H1 (cell line): ENCODE data around the gene PRSS48. TPM values are rescaled to one million over a fixed set of nuclear protein-coding genes. Genes with fewer than 3 reads are reported as not detected.

Experiments
- CTCF ChIA-PET: fragments of 300-600 bp; sonication (Branson Sonifier 250); formaldehyde crosslinking; loops from one replicate; lab custom pipeline; 2021; ENCODE audit not compliant: partially characterized antibody; lab: Charles Lee
- POLR2A ChIA-PET: fragments of 300-600 bp; sonication (Branson Sonifier 250); formaldehyde crosslinking; loops from one replicate; lab custom pipeline; 2021; ENCODE audit warnings: inconsistent platforms; ENCODE audit not compliant: partially characterized antibody; lab: Charles Lee
- DNase-seq, 2 experiments: peaks; one replicate each; pipeline versions ENCODE4 v3.0.0 to v3.0.0-alpha.2; 2010 to 2022; ENCODE audit warnings: low spot score in 2 of 2, low read depth in 1 of 2, mixed read lengths in 1 of 2
- FAIRE-seq: peaks from 2 replicates; lab custom pipeline; 2011; peaks lifted over from hg19 to GRCh38; lab: Jason Lieb, UNC
- H2AFZ ChIP-seq: 2 replicates; pipeline ENCODE4 v1.8.1; 2012; ENCODE audit warnings: low read length, inconsistent platforms
- H2AK5ac ChIP-seq: 2 replicates; pipeline ENCODE4 v1.6.1; 2013; ENCODE audit warnings: low read depth, low read length
- H2BK120ac ChIP-seq: replicated peaks from 2 replicates; pipeline ENCODE3; 2013; ENCODE audit warnings: low read depth, low read length, inconsistent platforms
- H2BK12ac ChIP-seq: 2 replicates; pipeline ENCODE4 v1.6.1; 2013; ENCODE audit warnings: low read depth, low read length
- H2BK15ac ChIP-seq: 2 replicates; pipeline ENCODE4 v1.6.1; 2013; ENCODE audit warnings: low read length
- H2BK20ac ChIP-seq: 2 replicates; pipeline ENCODE4 v1.6.1; 2013; ENCODE audit warnings: low read length
- H2BK5ac ChIP-seq: 2 replicates; pipeline ENCODE4 v1.6.1; 2013; ENCODE audit warnings: low read depth, low read length
- H3K14ac ChIP-seq: 2 replicates; pipeline ENCODE4 v1.6.1; 2013; ENCODE audit warnings: inconsistent platforms; ENCODE audit not compliant: insufficient read length
- H3K18ac ChIP-seq: 2 replicates; pipeline ENCODE4 v1.6.1; 2013; ENCODE audit warnings: low read length; ENCODE audit errors: extremely low read depth
- H3K23ac ChIP-seq: 2 replicates; pipeline ENCODE4 v1.6.1; 2013; ENCODE audit warnings: inconsistent platforms; ENCODE audit not compliant: insufficient read length
- H3K23me2 ChIP-seq: 2 replicates; pipeline ENCODE4 v1.6.1; 2013; ENCODE audit warnings: low read depth, low read length
- H3K27ac ChIP-seq: 2 replicates; pipeline ENCODE4 v1.6.1; 2011; ENCODE audit warnings: low read depth, low read length, inconsistent platforms
- H3K27me3 ChIP-seq, 4 experiments: replicated peaks in 1 of 4; 1 replicate in 1 of 4; 2 replicates in 3 of 4; pipeline versions ENCODE4 v1.6.1 to v1.8.1; 2011 to 2013; ENCODE audit warnings: low read length in 3 of 4, mild to moderate bottlenecking in 3 of 4, inconsistent platforms in 2 of 4, mixed read lengths in 2 of 4, moderate library complexity in 1 of 4; ENCODE audit not compliant: control insufficient read depth in 3 of 4, insufficient read depth in 3 of 4; ENCODE audit errors: extremely low read depth in 1 of 4
- H3K36me3 ChIP-seq, 4 experiments: 2 replicates each; pipeline versions ENCODE4 v1.6.1 to v1.8.1; 2011 to 2013; ENCODE audit warnings: mild to moderate bottlenecking in 4 of 4, low read length in 3 of 4, moderate library complexity in 2 of 4, control low read depth in 1 of 4, inconsistent platforms in 1 of 4; ENCODE audit not compliant: insufficient read depth in 4 of 4, control insufficient read depth in 2 of 4
- H3K4ac ChIP-seq: replicated peaks from 2 replicates; pipeline ENCODE3; 2013; ENCODE audit warnings: low read length, low read depth, mixed read lengths, inconsistent platforms; ENCODE audit not compliant: insufficient read length
- H3K4me1 ChIP-seq, 4 experiments: replicated peaks in 1 of 4; 1 replicate in 1 of 4; 2 replicates in 3 of 4; pipeline versions ENCODE4 v1.6.1 to v1.8.1; 2011 to 2013; ENCODE audit warnings: low read length in 3 of 4, inconsistent platforms in 2 of 4, mixed read lengths in 1 of 4; ENCODE audit not compliant: insufficient read depth in 4 of 4, control insufficient read depth in 3 of 4
- H3K4me2 ChIP-seq, 2 experiments: 2 replicates each; pipeline versions ENCODE4 v1.6.1 to v1.8.1; 2011 to 2013; ENCODE audit warnings: low read depth in 2 of 2, low read length in 2 of 2, control low read depth in 1 of 2, inconsistent platforms in 1 of 2, mild to moderate bottlenecking in 1 of 2; ENCODE audit not compliant: insufficient read depth in 1 of 2
- H3K4me3 ChIP-seq, 4 experiments: fragments of 200-600, 300-600 bp in 1 of 4; sonication (generic), shearing (Covaris generic), sonication (Bioruptor Twin) in 1 of 4; 2 replicates each; pipeline versions ENCODE4 v1.5.1 to v1.8.1; 2011 to 2016; ENCODE audit warnings: low read length in 4 of 4, low read depth in 3 of 4, control low read depth in 2 of 4, inconsistent platforms in 2 of 4, mild to moderate bottlenecking in 2 of 4, mixed read lengths in 1 of 4, moderate library complexity in 1 of 4; ENCODE audit not compliant: insufficient read depth in 2 of 4; ENCODE audit errors: extremely low read depth in 1 of 4
- H3K56ac ChIP-seq: replicated peaks from 2 replicates; pipeline ENCODE3; 2013; ENCODE audit warnings: low read depth, mild to moderate bottlenecking, mixed read lengths, low read length, inconsistent platforms; ENCODE audit not compliant: insufficient read length
- H3K79me1 ChIP-seq: 2 replicates; pipeline ENCODE4 v1.6.1; 2013; ENCODE audit warnings: low read depth, low read length, control low read depth
- H3K79me2 ChIP-seq, 2 experiments: 2 replicates each; pipeline versions ENCODE4 v1.6.1 to v1.8.1; 2012 to 2013; ENCODE audit warnings: low read length in 2 of 2, mild to moderate bottlenecking in 2 of 2, inconsistent platforms in 1 of 2; ENCODE audit not compliant: insufficient read depth in 2 of 2, control insufficient read depth in 1 of 2
- H3K9ac ChIP-seq, 4 experiments: replicated peaks in 1 of 4; 1 replicate in 1 of 4; 2 replicates in 3 of 4; pipeline versions ENCODE4 v1.6.1 to v1.8.1; 2011 to 2013; ENCODE audit warnings: low read depth in 3 of 4, low read length in 3 of 4, control low read depth in 2 of 4, mild to moderate bottlenecking in 2 of 4, moderate library complexity in 2 of 4, inconsistent platforms in 1 of 4; ENCODE audit errors: extremely low read depth in 1 of 4
- H3K9me3 ChIP-seq, 2 experiments: 2 replicates each; pipeline versions ENCODE4 v1.6.1 to v1.8.1; 2012 to 2013; ENCODE audit warnings: mild to moderate bottlenecking in 2 of 2, moderate library complexity in 2 of 2, control low read depth in 1 of 2, inconsistent platforms in 1 of 2, low read depth in 1 of 2, low read length in 1 of 2, mixed read lengths in 1 of 2; ENCODE audit not compliant: insufficient read depth in 2 of 2
- H4K20me1 ChIP-seq, 2 experiments: replicated peaks in 1 of 2; 2 replicates each; pipeline versions ENCODE3 to v1.8.1; 2011 to 2013; ENCODE audit warnings: inconsistent platforms in 2 of 2, low read length in 2 of 2, mild to moderate bottlenecking in 1 of 2; ENCODE audit not compliant: insufficient read depth in 2 of 2, control insufficient read depth in 1 of 2
- H4K5ac ChIP-seq: 2 replicates; pipeline ENCODE4 v1.6.1; 2013; ENCODE audit warnings: low read length, low read depth, mixed read lengths, inconsistent platforms; ENCODE audit not compliant: insufficient read length
- H4K8ac ChIP-seq: 2 replicates; pipeline ENCODE4 v1.8.0; 2013; ENCODE audit warnings: mild to moderate bottlenecking, moderate library complexity, low read length, inconsistent platforms; ENCODE audit not compliant: insufficient read depth; ENCODE audit errors: extremely low read depth
- H4K91ac ChIP-seq: replicated peaks from 2 replicates; pipeline ENCODE3; 2013; ENCODE audit warnings: low read length, mixed read lengths, inconsistent platforms; ENCODE audit not compliant: insufficient read length
- ASH2L ChIP-seq: fragments of 200-600, 300-600 bp; sonication (generic); IDR thresholded peaks from one replicate; pipeline ENCODE4 v1.7.1; 2017; ENCODE audit warnings: low read length
- GTF2F1 ChIP-seq: IDR thresholded peaks from 2 replicates; pipeline ENCODE4 v1.6.1; 2012; ENCODE audit warnings: low read depth, low read length, improper control_type of control experiment, borderline replicate concordance
- KDM5A ChIP-seq: fragments of 200-600 bp; IDR thresholded peaks from 2 replicates; pipeline ENCODE4 v1.7.1; 2012; ENCODE audit warnings: mild to moderate bottlenecking, low read length, inconsistent platforms, mixed read lengths
- POLR2A ChIP-seq, 2 experiments: IDR thresholded peaks; 1 replicate in 1 of 2; 2 replicates in 1 of 2; pipeline ENCODE4 v1.6.1; 2011; ENCODE audit warnings: low read depth in 2 of 2, low read length in 2 of 2, mild to moderate bottlenecking in 2 of 2; ENCODE audit errors: control extremely low read depth in 1 of 2
- POU5F1 ChIP-seq: IDR thresholded peaks from 2 replicates; pipeline ENCODE4 v1.6.1; 2011; ENCODE audit warnings: low read depth, mild to moderate bottlenecking, low read length, moderate library complexity
- RXRA ChIP-seq: IDR thresholded peaks from 2 replicates; pipeline ENCODE4 v1.6.1; 2011; ENCODE audit warnings: low read depth, mild to moderate bottlenecking, low read length, moderate library complexity; ENCODE audit not compliant: insufficient read depth
- SIN3A ChIP-seq, 2 experiments: IDR thresholded peaks in 1 of 2; conservative IDR thresholded peaks in 1 of 2; 2 replicates each; pipeline ENCODE4 v1.6.1; 2011 to 2012; ENCODE audit warnings: low read length in 2 of 2, improper control_type of control experiment in 1 of 2, low read depth in 1 of 2, mild to moderate bottlenecking in 1 of 2
- SIRT6 ChIP-seq: IDR thresholded peaks from one replicate; pipeline ENCODE4 v1.7.1; 2012; ENCODE audit warnings: low read length, inconsistent platforms
- WGBS, 2 experiments: shearing (Covaris generic) in 1 of 2; methylation state at CpG; one replicate each; pipeline versions ENCODE4 v1.1.6 to v1.1.7; 2013 to 2015; ENCODE audit warnings: low lambda C conversion rate in 2 of 2, mixed read lengths in 2 of 2, inconsistent platforms in 1 of 2, low coverage in 1 of 2, missing lambda C conversion rate in 1 of 2; ENCODE audit not compliant: insufficient replicate concordance in 2 of 2, insufficient coverage in 1 of 2, insufficient read length in 1 of 2; ENCODE audit errors: extremely low coverage in 1 of 2, missing lambda C conversion rate in 1 of 2; 5-methylcytosine and 5-hydroxymethylcytosine counted together
- polyA plus RNA-seq, 7 experiments: library from polyadenylated mRNA; depleted of rRNA in 3 of 7; stranded (reverse) in 5 of 7; unstranded in 2 of 7; fragments of >200 nt in 5 of 7; fragments of 200-250 nt in 2 of 7; gene quantifications; 1 replicate in 5 of 7; 2 replicates in 1 of 7; 4 replicates in 1 of 7; pipeline versions ENCODE4 v1.2.1 to v1.2.3, GENCODE V29; 2011 to 2013; ENCODE audit warnings: missing spikeins in 2 of 7, mixed read lengths in 2 of 7
- total RNA-seq: library from RNA; stranded (reverse); fragmentation: NEBNext Ultra II Directional; extraction: Animal tissue kit (Norgen Biotek cat#: 25700); gene quantifications from 2 replicates; pipeline ENCODE4 v1.2.1, GENCODE V29; 2021

Gene PRSS48
- total and polyA plus RNA-seq, 2 of the 8 experiments (the other 6 are each of a cell fraction or from before 2014, with no cell fraction given) = not detected

- H2BK15ac ChIP-seq = no peak overlapping the region
- ChIA-PET POLR2A (interaction anchor here (1.0 to 1.3 kb wide), 2 partner anchors 10 to 14 kb away, joined by 3 to 4 read pairs; no protein-coding TSS in a partner anchor), CTCF (interaction anchor here (1.6 to 1.9 kb wide), 2 partner anchors 10 to 118 kb away, joined by 3 to 7 read pairs; no protein-coding TSS in a partner anchor)
- no peak overlapping the region for H2BK12ac ChIP-seq
- 0 out of 4 replicates have a peak, but pooled peaks cover 0 to 3% of the 10 kb centered on the region in 2 experiments for H3K9me3 ChIP-seq
- H4K20me1 ChIP-seq = no peaks in the 10 kb centered on the region
- no peak for TF ChIP-seq POU5F1
- no peak for TF ChIP-seq RXRA
- TF ChIP-seq KDM5A = no peak
- no peak for TF ChIP-seq SIN3A (conservative IDR thresholded peaks at IDR 0.05 in 1 of 2, IDR thresholded peaks at IDR 0.05 in 1 of 2; ENCODE audit: low read depth in 1 of 2, low read length in 2 of 2)
- no peak for TF ChIP-seq POLR2A (IDR thresholded peaks at IDR 0.05; ENCODE audit: control extremely low read depth in 1 of 2, low read depth in 2 of 2, low read length in 2 of 2)
- no peak for TF ChIP-seq GTF2F1
- no peak for TF ChIP-seq ASH2L
- TF ChIP-seq SIRT6 = no peak
- H3K4me1 ChIP-seq = no peaks in the 10 kb centered on the region
- H3K27me3 ChIP-seq = no peaks in the 10 kb centered on the region
- H3K4ac ChIP-seq = no peak overlapping the region
- H3K4me3 ChIP-seq = no peak overlapping the region
- no peak overlapping the region for H2BK20ac ChIP-seq
- H4K8ac ChIP-seq = peak overlapping the region; percentile 80; the same call in 1 of the 2 replicates
- H3K79me2 ChIP-seq = peaks cover 0 to 28% of the 10 kb centered on the region in 2 experiments; a peak in 2 of 4 replicates
- 97% methylated on average over 14 of the region's 27 CpGs; no CpG with 5 or more reads in 1 of the 2 experiments for WGBS, 2 experiments
- no peaks in the 10 kb centered on the region for H3K23me2 ChIP-seq
- H4K5ac ChIP-seq = no peak overlapping the region
- no peak overlapping the region for H3K23ac ChIP-seq
- H3K9ac ChIP-seq = no peak overlapping the region
- no peak overlapping the region for H2BK5ac ChIP-seq
- H3K18ac ChIP-seq = no peak overlapping the region
- peaks cover 2% of the 10 kb centered on the region; the same call in 1 of the 2 replicates for H3K79me1 ChIP-seq
- no peak overlapping the region for H3K4me2 ChIP-seq
- no peaks in the 10 kb centered on the region for H3K36me3 ChIP-seq
- H3K27ac ChIP-seq = no peak overlapping the region
- H3K56ac ChIP-seq = no peak overlapping the region
- H2AFZ ChIP-seq = no peak overlapping the region
- no peak overlapping the region for H4K91ac ChIP-seq
- H2BK120ac ChIP-seq = no peak overlapping the region
- FAIRE-seq = no peak
- H3K14ac ChIP-seq = no peak overlapping the region
- DNase-seq = no peak
- no peak overlapping the region for H2AK5ac ChIP-seq
Observed at GRCh38 chr4:151236036-151236435, 40.9 kb upstream of the PRSS48 start.
